AG10803 (cell line): ENCODE measurements around the gene RELCH.

Source experiments
- DNase-seq: peaks from one replicate; pipeline ENCODE4 v3.0.0; 2010; ENCODE audit warnings: low read depth
- H3K4me3 ChIP-seq: 2 replicates; pipeline ENCODE4 v1.5.1; 2011; ENCODE audit warnings: mild to moderate bottlenecking, low read length, control low read depth
- TF ChIP-seq, protein P1 (sequence below): conservative IDR thresholded peaks from 2 replicates; pipeline ENCODE4 v1.5.1; 2011; ENCODE audit warnings: mild to moderate bottlenecking, low read length, control low read depth, inconsistent platforms

Gene RELCH

DNA sequence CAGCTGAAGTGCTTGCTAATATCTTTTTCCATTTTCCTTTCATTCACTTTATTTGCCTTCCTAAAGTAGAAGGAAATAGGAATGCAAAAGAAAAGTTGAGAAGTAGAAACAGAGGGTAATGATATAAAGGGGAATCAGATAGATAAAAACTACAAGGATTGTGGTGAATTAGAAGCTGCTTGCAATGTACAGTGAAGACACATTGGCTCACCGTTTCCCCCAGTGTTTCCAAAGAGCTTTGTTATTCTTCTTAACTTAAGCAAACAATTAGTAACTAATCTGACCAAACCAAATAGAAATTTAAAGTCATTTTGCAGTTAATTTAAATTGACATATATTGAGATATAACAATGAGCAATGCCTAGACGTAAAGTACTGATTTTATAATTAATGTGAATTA is 63.4 kb downstream of the RELCH start:
- TF ChIP-seq, protein P1, sequence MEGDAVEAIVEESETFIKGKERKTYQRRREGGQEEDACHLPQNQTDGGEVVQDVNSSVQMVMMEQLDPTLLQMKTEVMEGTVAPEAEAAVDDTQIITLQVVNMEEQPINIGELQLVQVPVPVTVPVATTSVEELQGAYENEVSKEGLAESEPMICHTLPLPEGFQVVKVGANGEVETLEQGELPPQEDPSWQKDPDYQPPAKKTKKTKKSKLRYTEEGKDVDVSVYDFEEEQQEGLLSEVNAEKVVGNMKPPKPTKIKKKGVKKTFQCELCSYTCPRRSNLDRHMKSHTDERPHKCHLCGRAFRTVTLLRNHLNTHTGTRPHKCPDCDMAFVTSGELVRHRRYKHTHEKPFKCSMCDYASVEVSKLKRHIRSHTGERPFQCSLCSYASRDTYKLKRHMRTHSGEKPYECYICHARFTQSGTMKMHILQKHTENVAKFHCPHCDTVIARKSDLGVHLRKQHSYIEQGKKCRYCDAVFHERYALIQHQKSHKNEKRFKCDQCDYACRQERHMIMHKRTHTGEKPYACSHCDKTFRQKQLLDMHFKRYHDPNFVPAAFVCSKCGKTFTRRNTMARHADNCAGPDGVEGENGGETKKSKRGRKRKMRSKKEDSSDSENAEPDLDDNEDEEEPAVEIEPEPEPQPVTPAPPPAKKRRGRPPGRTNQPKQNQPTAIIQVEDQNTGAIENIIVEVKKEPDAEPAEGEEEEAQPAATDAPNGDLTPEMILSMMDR, result no peak
- no peak for DNase-seq
- H3K4me3 ChIP-seq, result no peak overlapping the region

DNA sequence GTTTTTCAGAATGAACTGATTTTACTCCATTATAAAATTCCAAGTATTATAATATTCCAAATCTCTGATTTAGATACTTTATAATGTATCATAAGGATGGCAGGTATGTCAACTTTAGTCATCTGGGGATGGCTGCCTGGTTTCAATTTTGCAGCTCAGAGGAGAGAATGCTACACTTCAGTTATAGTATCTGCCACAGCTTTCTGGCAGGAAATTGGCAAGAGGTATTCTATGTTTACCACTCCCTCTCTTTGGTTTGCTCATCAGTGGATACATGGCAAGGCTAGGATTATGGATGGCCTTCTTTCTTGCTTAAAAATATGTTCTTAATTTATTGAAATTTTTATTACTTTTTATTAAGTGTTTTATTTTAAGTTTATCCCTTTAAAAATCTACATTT is 71.0 kb downstream of the RELCH start:
- TF ChIP-seq, protein P1, result no peak
- DNase-seq, result no peak
- no peak overlapping the region for H3K4me3 ChIP-seq

- no peak for DNase-seq
- TF ChIP-seq, protein P1, result no peak
- H3K4me3 ChIP-seq, result no peak overlapping the region
Measured at GRCh38 chr18:62258616-62259015, 71.6 kb downstream of the RELCH start.

GRCh38 chr18:62262061-62262460 is 75.0 kb downstream of the RELCH start:
- no peak overlapping the region for H3K4me3 ChIP-seq
- no peak for DNase-seq
- TF ChIP-seq, protein P1, result no peak

DNA sequence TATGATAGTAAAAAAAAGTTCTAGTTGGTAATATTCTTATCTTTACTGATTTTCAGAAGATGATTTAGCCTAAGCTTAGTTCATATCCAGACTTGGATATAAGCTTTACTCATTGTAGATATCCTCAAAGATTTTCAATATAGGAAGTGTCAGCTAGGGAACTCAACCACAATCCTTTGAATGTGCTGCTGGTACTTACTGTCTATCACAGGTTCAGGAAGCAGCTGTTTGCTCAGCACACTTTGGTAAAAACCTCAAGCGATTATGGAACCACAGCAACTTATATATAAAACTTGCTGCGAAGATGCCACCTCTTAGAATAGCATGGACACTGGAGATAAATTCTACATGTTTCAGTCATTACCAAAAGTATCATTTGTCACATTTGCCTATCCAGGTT is 77.9 kb downstream of the RELCH start:
- DNase-seq, result no peak
- TF ChIP-seq, protein P1, result no peak
- H3K4me3 ChIP-seq, result no peak overlapping the region

GRCh38 chr18:62277045-62277444 is 90.0 kb downstream of the RELCH start:
- DNase-seq, result no peak
- TF ChIP-seq, protein P1, result no peak
- no peak overlapping the region for H3K4me3 ChIP-seq

- no peak overlapping the region for H3K4me3 ChIP-seq
- TF ChIP-seq, protein P1, result no peak
- no peak for DNase-seq
Measured at GRCh38 chr18:62279561-62279960, 92.5 kb downstream of the RELCH start.
